HEK293 (cell line): ENCODE measurements around the gene GSTP1.

Experiments used
- BCL11A ChIP-seq: fragments of 450-650 bp; formaldehyde crosslinking; IDR thresholded peaks from 2 replicates; pipeline ENCODE4 v1.5.1; 2016; ENCODE audit warnings: low read depth, missing biosample characterization, missing genetic modification characterization
- EGR2 ChIP-seq: fragments of 450-650 bp; formaldehyde crosslinking; IDR thresholded peaks from 2 replicates; pipeline ENCODE4 v1.5.1; 2016; ENCODE audit warnings: low read depth, missing biosample characterization, missing genetic modification characterization
- HOXA7 ChIP-seq: sonication (generic); formaldehyde crosslinking; IDR thresholded peaks from 2 replicates; pipeline ENCODE4 v1.8.1; 2022; ENCODE audit warnings: missing genetic modification reagents, borderline replicate concordance
- HOXC10 ChIP-seq: sonication (generic); formaldehyde crosslinking; IDR thresholded peaks from 2 replicates; pipeline ENCODE4 v1.8.1; 2023; ENCODE audit warnings: mild to moderate bottlenecking, missing genetic modification reagents
- OSR2 ChIP-seq: fragments of 450-650 bp; formaldehyde crosslinking; IDR thresholded peaks from 2 replicates; pipeline ENCODE4 v1.5.1; 2016; ENCODE audit warnings: missing biosample characterization, missing genetic modification characterization
- PRDM4 ChIP-seq: fragments of 450-650 bp; formaldehyde crosslinking; IDR thresholded peaks from 2 replicates; pipeline ENCODE4 v1.5.1; 2017; ENCODE audit warnings: missing biosample characterization, missing genetic modification characterization
- ZBTB20 ChIP-seq: fragments of 450-650 bp; formaldehyde crosslinking; IDR thresholded peaks from 2 replicates; pipeline ENCODE4 v1.5.1; 2016; ENCODE audit warnings: missing biosample characterization, missing genetic modification characterization
- ZNF274 ChIP-seq, 2 experiments: fragments of 200-500 bp in 1 of 2; fragments of 450-650 bp in 1 of 2; sonication (Bioruptor generic) in 1 of 2; formaldehyde crosslinking in 1 of 2; IDR thresholded peaks; 2 replicates each; pipeline versions ENCODE4 v1.5.1 to v1.6.1; 2014 to 2016; ENCODE audit warnings: borderline replicate concordance in 1 of 2, inconsistent platforms in 1 of 2, low read length in 1 of 2, missing biosample characterization in 1 of 2, missing genetic modification characterization in 1 of 2
- ZNF391 ChIP-seq: fragments of 450-650 bp; formaldehyde crosslinking; IDR thresholded peaks from 2 replicates; pipeline ENCODE4 v1.5.1; 2016; ENCODE audit warnings: low read depth, missing biosample characterization, missing genetic modification characterization, borderline replicate concordance
- ZNF629 ChIP-seq: fragments of 450-650 bp; formaldehyde crosslinking; IDR thresholded peaks from 2 replicates; pipeline ENCODE4 v1.5.1; 2017; ENCODE audit warnings: missing biosample characterization, missing genetic modification characterization
- ZNF677 ChIP-seq: fragments of 450-650 bp; IDR thresholded peaks from 2 replicates; pipeline ENCODE4 v1.5.0; 2018; ENCODE audit warnings: missing biosample characterization, mild to moderate bottlenecking, missing genetic modification characterization, moderate library complexity
- ZNF76 ChIP-seq: fragments of 450-650 bp; formaldehyde crosslinking; IDR thresholded peaks from 2 replicates; pipeline ENCODE4; 2016; ENCODE audit warnings: low read depth, missing biosample characterization, missing genetic modification characterization, borderline replicate concordance
- TF ChIP-seq, protein P1 (sequence below): fragments of 450-650 bp; formaldehyde crosslinking; IDR thresholded peaks from 2 replicates; pipeline ENCODE4 v1.5.1; 2016; ENCODE audit warnings: missing biosample characterization, missing genetic modification characterization
- TF ChIP-seq, protein P2 (sequence below): fragments of 450-650 bp; formaldehyde crosslinking; IDR thresholded peaks from 2 replicates; pipeline ENCODE4 v1.5.1; 2016; ENCODE audit warnings: missing biosample characterization, missing genetic modification characterization

DNA sequence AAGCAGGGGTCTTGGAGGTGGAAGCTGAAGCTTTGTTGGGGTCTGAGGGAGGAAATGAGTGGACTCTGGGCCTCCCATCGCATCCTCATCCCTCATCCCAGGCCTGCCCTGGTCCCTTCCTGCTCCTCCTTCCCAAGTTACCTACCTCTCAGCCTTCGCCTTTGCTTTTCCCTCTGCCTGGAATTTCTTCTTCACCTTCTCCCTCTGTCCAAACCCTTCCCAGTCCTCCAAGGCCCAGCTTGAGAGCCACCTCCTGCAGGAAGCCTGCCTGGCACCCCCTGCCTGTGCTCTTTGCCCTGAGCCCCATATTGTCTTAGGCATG lies 48.2 kb downstream of the GSTP1 start:
- no peak for TF ChIP-seq PRDM4 (tag by site-specific recombination)
- TF ChIP-seq HOXA7 (CRISPR knock-in tag) = no peak
- no peak for TF ChIP-seq OSR2 (tag by site-specific recombination)
- TF ChIP-seq ZNF391 (tag by site-specific recombination) = no peak
- TF ChIP-seq, protein P1, sequence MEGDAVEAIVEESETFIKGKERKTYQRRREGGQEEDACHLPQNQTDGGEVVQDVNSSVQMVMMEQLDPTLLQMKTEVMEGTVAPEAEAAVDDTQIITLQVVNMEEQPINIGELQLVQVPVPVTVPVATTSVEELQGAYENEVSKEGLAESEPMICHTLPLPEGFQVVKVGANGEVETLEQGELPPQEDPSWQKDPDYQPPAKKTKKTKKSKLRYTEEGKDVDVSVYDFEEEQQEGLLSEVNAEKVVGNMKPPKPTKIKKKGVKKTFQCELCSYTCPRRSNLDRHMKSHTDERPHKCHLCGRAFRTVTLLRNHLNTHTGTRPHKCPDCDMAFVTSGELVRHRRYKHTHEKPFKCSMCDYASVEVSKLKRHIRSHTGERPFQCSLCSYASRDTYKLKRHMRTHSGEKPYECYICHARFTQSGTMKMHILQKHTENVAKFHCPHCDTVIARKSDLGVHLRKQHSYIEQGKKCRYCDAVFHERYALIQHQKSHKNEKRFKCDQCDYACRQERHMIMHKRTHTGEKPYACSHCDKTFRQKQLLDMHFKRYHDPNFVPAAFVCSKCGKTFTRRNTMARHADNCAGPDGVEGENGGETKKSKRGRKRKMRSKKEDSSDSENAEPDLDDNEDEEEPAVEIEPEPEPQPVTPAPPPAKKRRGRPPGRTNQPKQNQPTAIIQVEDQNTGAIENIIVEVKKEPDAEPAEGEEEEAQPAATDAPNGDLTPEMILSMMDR = no peak
- TF ChIP-seq ZNF274 (IDR thresholded peaks at IDR 0.05; ENCODE audit: low read length) = no peak
- TF ChIP-seq ZNF274 (tag by site-specific recombination; IDR thresholded peaks at IDR 0.05; ENCODE audit: borderline replicate concordance) = no peak
- no peak for TF ChIP-seq HOXC10 (CRISPR knock-in tag)
- no peak for TF ChIP-seq ZNF677 (tag by site-specific recombination)
- no peak for TF ChIP-seq BCL11A (tag by site-specific recombination)
- TF ChIP-seq ZBTB20 (tag by site-specific recombination) = no peak
- no peak for TF ChIP-seq EGR2 (tag by site-specific recombination)
- TF ChIP-seq, protein P2, sequence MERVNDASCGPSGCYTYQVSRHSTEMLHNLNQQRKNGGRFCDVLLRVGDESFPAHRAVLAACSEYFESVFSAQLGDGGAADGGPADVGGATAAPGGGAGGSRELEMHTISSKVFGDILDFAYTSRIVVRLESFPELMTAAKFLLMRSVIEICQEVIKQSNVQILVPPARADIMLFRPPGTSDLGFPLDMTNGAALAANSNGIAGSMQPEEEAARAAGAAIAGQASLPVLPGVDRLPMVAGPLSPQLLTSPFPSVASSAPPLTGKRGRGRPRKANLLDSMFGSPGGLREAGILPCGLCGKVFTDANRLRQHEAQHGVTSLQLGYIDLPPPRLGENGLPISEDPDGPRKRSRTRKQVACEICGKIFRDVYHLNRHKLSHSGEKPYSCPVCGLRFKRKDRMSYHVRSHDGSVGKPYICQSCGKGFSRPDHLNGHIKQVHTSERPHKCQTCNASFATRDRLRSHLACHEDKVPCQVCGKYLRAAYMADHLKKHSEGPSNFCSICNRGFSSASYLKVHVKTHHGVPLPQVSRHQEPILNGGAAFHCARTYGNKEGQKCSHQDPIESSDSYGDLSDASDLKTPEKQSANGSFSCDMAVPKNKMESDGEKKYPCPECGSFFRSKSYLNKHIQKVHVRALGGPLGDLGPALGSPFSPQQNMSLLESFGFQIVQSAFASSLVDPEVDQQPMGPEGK (tag by site-specific recombination) = no peak
- no peak for TF ChIP-seq ZNF76
- TF ChIP-seq ZNF629 (tag by site-specific recombination) = no peak
